OCI-LY1 (cell line): ENCODE measurements around the gene HAL.

Source experiments
- H2AFZ ChIP-seq: fragments of 200-600 bp; sonication (generic), shearing (Covaris generic); 2 replicates; pipeline ENCODE4 v1.6.0; 2014; ENCODE audit warnings: antibody characterized with exemption, mild to moderate bottlenecking, low read length
- H3F3A ChIP-seq: fragments of 200-600 bp; sonication (generic), shearing (Covaris generic); 2 replicates; pipeline ENCODE4 v1.6.0; 2014; ENCODE audit warnings: mild to moderate bottlenecking, antibody characterized with exemption, low read length, moderate library complexity; ENCODE audit not compliant: insufficient read depth
- H3K27ac ChIP-seq: fragments of 200-600 bp; sonication (generic); 2 replicates; pipeline ENCODE4 v1.5.1; 2014; ENCODE audit warnings: low read length, mixed run types, mild to moderate bottlenecking, low read depth; ENCODE audit not compliant: poor library complexity, severe bottlenecking
- H3K27me3 ChIP-seq: fragments of 200-600 bp; sonication (generic); 2 replicates; pipeline ENCODE4 v1.6.0; 2014; ENCODE audit warnings: antibody characterized with exemption, mild to moderate bottlenecking, low read length, moderate library complexity; ENCODE audit not compliant: insufficient read depth
- H3K36me3 ChIP-seq: fragments of 200-600 bp; sonication (generic); 2 replicates; pipeline ENCODE4 v1.6.1; 2014; ENCODE audit warnings: mild to moderate bottlenecking, antibody characterized with exemption, low read length, moderate library complexity, mixed read lengths; ENCODE audit not compliant: insufficient read depth
- H3K4me1 ChIP-seq: fragments of 200-600 bp; sonication (generic); 2 replicates; pipeline ENCODE4 v1.5.1; 2014; ENCODE audit warnings: mild to moderate bottlenecking, low read length, moderate library complexity; ENCODE audit not compliant: insufficient read depth, severe bottlenecking
- H3K4me2 ChIP-seq: fragments of 200-600 bp; sonication (generic), shearing (Covaris generic); 2 replicates; pipeline ENCODE4 v1.6.1; 2014; ENCODE audit warnings: low read length
- H3K4me3 ChIP-seq: fragments of 200-600 bp; sonication (generic); 2 replicates; pipeline ENCODE4 v1.5.1; 2014; ENCODE audit warnings: low read length, low read depth, mild to moderate bottlenecking, mixed read lengths; ENCODE audit not compliant: poor library complexity, severe bottlenecking
- H3K79me2 ChIP-seq: fragments of 200-600 bp; shearing (Covaris generic); 2 replicates; pipeline ENCODE4 v1.6.1; 2016; ENCODE audit warnings: mixed run types, low read length, mixed read lengths; ENCODE audit not compliant: insufficient read depth
- H3K9ac ChIP-seq: fragments of 200-600 bp; sonication (generic), shearing (Covaris generic); 2 replicates; pipeline ENCODE4 v1.6.1; 2014; ENCODE audit warnings: mild to moderate bottlenecking, low read length, mixed read lengths
- H3K9me2 ChIP-seq: fragments of 200-600 bp; sonication (generic), shearing (Covaris generic); 2 replicates; pipeline ENCODE4 v1.6.1; 2014; ENCODE audit warnings: low read depth, mild to moderate bottlenecking, low read length, mixed read lengths
- H3K9me3 ChIP-seq: fragments of 200-600 bp; shearing (Covaris generic); 2 replicates; pipeline ENCODE4 v1.6.1; 2014; ENCODE audit warnings: low read length, mixed read lengths
- H4K20me1 ChIP-seq: fragments of 200-600 bp; sonication (generic), shearing (Covaris generic); 2 replicates; pipeline ENCODE4 v1.6.0; 2016; ENCODE audit warnings: mild to moderate bottlenecking, low read length; ENCODE audit not compliant: insufficient read depth
- CTCF ChIP-seq: fragments of 200-600 bp; sonication (generic), shearing (Covaris generic); IDR thresholded peaks from 2 replicates; pipeline ENCODE4 v1.5.1; 2017; ENCODE audit warnings: mild to moderate bottlenecking, antibody characterized with exemption, low read length, moderate library complexity, mixed read lengths
- EZH2 ChIP-seq: fragments of 200-600 bp; sonication (generic), shearing (Covaris generic); IDR thresholded peaks from 2 replicates; pipeline ENCODE4 v1.8.0; 2017; ENCODE audit warnings: borderline replicate concordance, mixed run types, mild to moderate bottlenecking, antibody characterized with exemption, low read length, moderate library complexity, mixed read lengths

HAL gene

DNA sequence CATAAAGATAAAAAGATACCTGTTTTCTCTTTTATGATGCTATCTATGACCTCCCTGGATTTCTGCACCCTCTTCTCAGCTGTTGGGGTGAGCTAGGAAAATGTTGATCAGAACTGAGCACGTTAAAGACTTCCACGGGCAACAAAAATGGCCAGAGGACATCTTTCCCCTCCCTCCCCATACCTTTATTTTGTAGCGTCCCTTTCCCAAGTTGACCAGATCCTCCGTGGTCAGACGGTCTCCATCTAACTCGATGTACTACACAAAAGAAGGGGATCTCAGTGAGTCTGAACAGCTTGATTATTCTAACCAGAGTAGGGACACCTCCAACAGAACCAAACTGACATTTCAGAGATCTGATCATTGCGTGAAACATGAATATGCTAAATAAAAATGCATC is 2.2 kb downstream of the HAL start:
- Histone ChIP-seq H3K36me3 (no peaks in the 10 kb centered on the region), H3K27me3 (no peaks in the 10 kb centered on the region), H3K79me2 (no peaks in the 10 kb centered on the region), H2AFZ (no peak overlapping the region), H3K4me3 (no peak overlapping the region), H3K9ac (no peak overlapping the region), H4K20me1 (no peaks in the 10 kb centered on the region), H3F3A (no peaks in the 10 kb centered on the region), H3K4me1 (no peaks in the 10 kb centered on the region), H3K9me2 (no peaks in the 10 kb centered on the region), H3K9me3 (no peaks in the 10 kb centered on the region), H3K27ac (no peak overlapping the region), H3K4me2 (no peak overlapping the region)
- no peak for TF ChIP-seq CTCF
- no peak for TF ChIP-seq EZH2

GRCh38 chr12:95990136-95990535 is 6.0 kb downstream of the HAL start:
- no peaks in the 10 kb centered on the region for H3K27me3 ChIP-seq
- no peak for TF ChIP-seq CTCF
- no peak for TF ChIP-seq EZH2
- no peaks in the 10 kb centered on the region for H3K9me2 ChIP-seq
- H3K27ac ChIP-seq, result no peak overlapping the region
- no peak overlapping the region for H3K4me3 ChIP-seq
- H2AFZ ChIP-seq, result no peak overlapping the region
- H3K4me2 ChIP-seq, result no peak overlapping the region
- no peaks in the 10 kb centered on the region for H3F3A ChIP-seq
- H3K4me1 ChIP-seq, result no peaks in the 10 kb centered on the region
- H3K9me3 ChIP-seq, result no peaks in the 10 kb centered on the region
- H3K79me2 ChIP-seq, result no peaks in the 10 kb centered on the region
- H3K9ac ChIP-seq, result no peak overlapping the region
- H3K36me3 ChIP-seq, result no peaks in the 10 kb centered on the region
- no peaks in the 10 kb centered on the region for H4K20me1 ChIP-seq

- Histone ChIP-seq H3K36me3 (no peaks in the 10 kb centered on the region), H3K79me2 (no peaks in the 10 kb centered on the region), H2AFZ (no peak overlapping the region), H4K20me1 (no peaks in the 10 kb centered on the region), H3K4me1 (no peaks in the 10 kb centered on the region), H3K9me2 (no peaks in the 10 kb centered on the region), H3K27ac (no peak overlapping the region), H3K9ac (no peak overlapping the region), H3F3A (no peaks in the 10 kb centered on the region), H3K4me2 (no peak overlapping the region), H3K4me3 (no peak overlapping the region), H3K9me3 (no peaks in the 10 kb centered on the region), H3K27me3 (no peaks in the 10 kb centered on the region)
- TF ChIP-seq CTCF (no peak), EZH2 (no peak)
Measured at GRCh38 chr12:95989504-95990123, 6.5 kb downstream of the HAL start.
